Renal cortex interstitium (tissue), 11 donors: Measurements from ENCODE around the gene LRFN3. TPM values are rescaled to one million over a fixed set of nuclear protein-coding genes. Genes with fewer than 3 reads are reported as not detected.
"Not testable (repeated sequence)": the region's sequence is repeated elsewhere in the genome, so short reads cannot be mapped to it uniquely, and the experiment has no call there.

ENCODE experiments used
- DNase-seq, 11 donors: peaks; one replicate each; pipeline ENCODE4 v3.0.0-alpha.2; 2013; ENCODE audit warnings: low read depth in 9 of 11, low spot score in 4 of 11; ENCODE audit errors: extremely low read depth in 1 of 11
- polyA plus RNA-seq, 3 donors: library from polyadenylated mRNA; unstranded; fragments of 120-200 nt; gene quantifications; one replicate each; pipeline ENCODE4 v1.2.1, GENCODE V29; 2013; ENCODE audit not compliant: insufficient read length in 3 of 3

The LRFN3 gene
- polyA plus RNA-seq, 3 donors: 8.2 to 13.9 (median 13.3) TPM

DNA sequence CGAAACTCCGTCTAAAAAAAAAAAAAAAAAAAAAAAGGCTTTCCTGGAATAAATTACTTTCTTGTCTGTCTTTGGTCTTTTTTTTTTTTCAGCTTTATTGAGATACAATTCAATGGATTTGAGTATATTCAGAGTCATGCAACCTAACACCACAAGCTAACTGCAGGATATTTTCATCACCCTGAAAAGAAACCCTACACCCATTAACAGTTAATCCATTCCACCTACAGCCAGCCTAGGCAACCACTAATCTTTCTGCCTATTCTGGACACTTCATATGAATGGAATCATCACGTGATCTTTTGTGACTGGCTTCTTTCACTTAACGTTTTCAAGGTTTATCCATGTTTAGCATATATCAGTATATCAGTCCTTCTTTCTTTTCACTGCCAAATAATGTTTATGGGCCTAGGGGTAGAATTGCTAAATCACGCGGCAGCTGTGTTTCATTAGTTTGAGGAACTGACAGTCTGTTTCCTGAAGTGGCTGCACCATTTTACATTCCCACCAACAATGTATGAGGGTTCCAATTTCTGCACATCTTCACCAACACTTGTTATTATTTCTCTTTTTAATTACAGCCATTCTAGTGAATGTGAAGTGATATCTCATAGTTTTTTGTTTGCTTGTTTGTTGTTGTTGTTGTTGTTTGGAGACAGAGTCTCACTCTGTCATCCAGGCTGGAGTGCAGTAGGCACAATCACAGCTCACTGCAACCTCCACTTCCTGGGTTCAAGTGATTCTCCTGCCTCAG, 19.9 kb downstream of the LRFN3 start:
- DNase-seq: no peak

DNA sequence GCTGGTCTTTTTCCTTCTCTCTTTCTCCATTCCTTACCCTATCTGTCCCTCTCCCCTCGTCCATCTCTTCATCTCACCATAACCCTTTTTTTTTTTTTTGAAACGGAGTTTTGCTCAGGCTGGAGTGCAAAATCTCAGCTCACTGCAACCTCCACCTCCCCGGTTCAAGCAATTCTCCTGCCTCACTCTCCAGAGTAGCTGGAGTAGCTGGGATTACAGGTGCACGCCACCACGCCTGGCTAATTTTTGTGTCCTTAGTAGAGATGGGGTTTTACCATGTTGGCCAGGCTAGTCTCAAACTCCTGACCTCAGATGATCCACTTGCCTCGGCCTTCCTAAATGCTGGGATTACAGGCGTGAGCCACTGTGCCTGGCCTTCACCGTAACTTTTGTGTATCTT, 21.2 kb downstream of the LRFN3 start:
- DNase-seq: not testable (repeated sequence)

DNA sequence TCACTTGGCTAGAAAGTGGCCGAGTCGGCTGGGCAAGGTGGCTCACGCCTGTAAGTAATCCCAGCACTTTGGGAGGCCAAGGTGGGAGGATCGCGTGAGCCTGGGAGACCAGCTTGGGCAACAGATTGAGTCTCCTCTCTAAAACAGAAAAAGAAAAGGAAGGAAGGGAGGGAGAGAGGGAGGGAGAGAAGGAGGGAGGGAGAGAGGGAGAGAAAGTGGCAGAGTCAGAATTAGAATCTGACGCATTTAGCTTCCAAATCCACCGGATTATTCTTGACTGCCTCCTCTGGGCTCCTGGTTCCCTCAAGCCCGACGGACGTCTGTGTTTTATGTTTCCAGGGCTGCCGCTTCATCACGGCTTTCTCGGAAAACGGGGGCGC, 22.5 kb downstream of the LRFN3 start:
- DNase-seq: no peak

DNA sequence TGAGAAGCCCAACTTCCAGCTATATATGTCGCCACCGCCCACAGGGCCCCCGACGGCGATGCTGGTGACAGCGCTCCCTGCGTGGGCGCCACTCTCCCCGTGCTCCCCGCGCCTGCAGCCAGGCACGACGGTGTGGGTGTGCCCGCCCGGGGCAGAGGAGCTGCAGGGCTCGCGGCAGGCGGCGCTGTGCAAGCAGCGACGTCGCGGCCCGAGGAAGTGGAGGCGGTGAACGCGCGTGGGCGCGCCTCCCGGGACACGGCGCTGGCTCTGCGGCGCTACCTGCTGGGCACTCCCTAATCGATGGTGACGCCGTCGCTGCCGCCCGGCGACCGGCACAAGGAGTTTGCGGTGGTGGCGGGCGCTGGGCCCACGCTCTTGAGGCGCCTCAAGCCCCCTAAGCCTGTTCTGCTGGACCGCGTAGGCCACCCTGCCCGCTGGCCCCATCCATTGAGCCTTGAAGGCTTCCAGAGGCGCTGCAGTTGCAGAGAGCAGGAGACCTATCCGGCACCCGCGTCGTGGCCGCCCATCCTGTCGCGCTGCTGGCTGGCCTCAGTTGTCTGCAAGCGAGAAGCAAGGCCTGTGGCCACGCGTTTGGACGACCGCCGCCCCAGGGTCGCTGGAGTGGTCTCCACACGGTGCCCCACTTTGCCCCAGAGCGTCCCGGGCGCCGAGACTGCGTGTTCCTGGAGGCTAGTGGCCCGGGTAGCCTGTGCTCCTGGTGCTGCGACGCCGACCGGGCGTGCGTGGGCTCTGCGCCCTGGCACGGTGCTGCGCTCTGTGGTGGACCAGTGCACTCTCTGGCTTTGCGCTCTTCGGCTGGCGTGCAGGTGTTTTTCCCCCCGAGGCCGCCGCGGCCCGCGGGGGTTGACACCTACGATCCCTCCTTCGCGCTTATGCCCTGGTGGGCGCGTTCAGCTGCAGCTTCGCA, 23.1 kb downstream of the LRFN3 start:
- DNase-seq: no peak

DNA sequence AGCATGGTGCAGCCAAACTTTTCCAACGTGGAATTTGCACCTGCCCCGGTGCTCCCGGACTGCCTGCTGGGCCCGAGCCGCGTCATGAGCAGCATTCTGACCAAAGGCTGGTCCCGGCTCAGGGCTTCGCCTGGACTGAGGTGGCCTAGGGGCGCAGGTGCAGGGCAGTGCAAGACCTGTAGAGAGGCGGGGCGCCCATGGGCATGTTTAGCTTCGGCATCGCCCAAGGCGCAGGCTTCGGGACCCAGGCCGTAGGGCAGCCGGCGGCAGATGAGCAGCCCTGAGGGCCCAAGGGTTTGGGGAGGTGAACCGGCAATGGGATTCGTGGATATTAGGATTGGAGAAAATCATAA, 23.8 kb downstream of the LRFN3 start:
- no peak for DNase-seq

DNA sequence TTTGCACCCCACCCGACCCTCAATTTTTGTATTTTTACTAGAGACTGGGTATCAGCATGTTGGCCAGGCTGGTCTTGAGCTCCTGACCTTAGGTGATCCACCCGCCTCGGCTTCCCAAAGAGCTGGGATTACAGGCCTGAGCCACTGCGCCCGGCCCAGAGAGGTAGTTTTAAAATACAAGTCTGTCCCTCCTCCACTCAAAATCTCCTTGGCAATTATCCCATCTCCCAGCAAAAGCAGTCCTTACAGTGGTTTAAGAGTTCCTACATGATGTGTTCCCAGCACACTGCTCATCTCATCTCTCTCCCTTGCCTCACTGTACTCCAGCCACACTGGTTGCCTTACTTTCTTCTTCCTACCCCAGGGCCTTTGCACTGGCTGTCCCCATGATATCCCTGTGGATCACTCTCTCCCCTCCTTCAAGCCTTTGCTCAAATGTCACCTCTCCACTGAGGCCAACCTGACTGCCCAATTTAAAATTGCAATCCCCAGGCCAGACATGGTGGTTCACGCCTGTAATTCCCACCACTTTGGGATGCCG, 24.3 kb downstream of the LRFN3 start:
- DNase-seq: no peak

DNA sequence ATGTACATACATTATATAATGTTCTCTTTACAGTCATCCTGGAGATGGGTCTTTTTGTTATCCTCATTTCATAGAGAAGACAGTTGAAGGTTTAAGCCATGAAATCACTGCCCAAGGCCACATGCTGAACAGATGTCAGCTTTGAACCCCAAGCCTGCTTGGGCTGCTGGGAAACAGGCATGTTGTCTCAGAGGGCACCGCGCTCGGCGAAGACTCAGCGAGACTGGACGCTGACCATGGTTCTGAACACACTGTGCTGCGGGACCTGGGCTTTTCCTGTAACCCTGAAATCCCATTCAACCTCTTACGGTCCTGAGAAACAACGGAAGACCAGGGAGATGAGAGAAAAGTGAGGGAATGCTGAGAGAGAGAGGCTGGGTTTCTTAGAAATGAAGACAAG, 27.3 kb downstream of the LRFN3 start:
- peak; percentile 45 to 81 (median 66) for DNase-seq

DNA sequence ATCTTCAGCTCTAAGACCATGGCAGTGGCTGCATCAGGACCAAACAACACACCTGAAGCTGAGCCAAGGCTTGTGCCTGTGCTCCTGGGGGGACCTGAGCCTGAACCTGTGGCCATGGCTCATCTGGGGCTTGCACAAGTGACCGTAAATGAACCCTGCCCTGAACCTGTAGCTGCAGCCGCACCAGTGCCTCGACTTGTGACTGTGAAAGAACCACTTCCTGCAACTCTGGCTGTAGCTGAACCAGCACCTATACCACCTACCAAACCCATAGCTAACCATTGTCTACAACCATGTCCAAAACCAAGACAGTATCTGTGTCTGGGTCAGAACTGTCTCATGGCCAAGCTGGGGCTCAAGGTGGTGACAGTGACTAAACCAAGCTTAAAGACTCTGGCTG, 30.6 kb downstream of the LRFN3 start:
- no peak for DNase-seq

DNA sequence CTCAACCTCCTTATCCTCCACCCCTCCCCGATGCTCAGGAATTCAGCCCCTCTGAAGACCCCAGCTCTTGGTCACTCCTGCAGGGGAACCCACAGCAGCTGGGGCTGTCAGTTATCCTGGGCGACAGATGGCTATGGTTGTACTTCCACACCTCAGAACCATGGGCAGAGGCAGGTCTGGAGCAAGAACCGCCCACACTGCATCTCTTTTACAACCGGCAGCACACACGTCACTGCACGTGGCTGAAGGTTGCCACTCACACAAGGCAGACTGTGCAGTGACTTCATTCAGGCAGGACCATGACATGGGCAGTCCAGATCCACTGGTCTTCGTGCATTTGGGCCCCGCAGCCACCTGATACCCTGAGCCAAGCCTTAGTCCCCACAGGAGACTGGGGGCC, 37.3 kb downstream of the LRFN3 start:
- no peak for DNase-seq

DNA sequence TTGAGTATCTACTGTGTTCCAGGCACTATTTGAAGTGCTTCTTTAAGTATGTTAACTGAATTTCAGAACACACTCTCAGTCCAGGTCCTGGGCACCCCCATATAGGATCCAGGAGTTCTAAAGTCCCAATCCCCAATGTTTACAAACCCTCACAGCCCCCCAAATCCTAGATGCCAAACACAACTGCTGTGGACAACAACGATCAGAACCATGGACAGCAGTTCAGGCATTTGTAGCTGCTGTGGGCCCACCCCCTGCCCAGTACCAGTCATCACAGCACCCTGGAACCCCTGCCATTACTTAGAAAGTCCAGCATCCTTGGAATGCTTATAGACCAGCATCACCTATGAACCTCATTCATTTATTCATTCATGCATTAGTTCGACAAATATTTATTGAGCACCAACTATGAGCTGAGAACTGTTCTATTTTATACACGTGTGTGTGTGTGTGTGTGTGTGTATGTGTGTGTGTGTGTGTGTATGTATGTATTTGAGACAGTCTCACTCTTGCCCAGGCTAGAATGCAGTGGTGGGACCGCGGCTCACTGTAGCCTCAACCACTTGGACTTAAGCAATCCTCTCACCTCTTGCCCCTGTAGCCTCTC, 39.5 kb downstream of the LRFN3 start:
- DNase-seq: peak in 1 of 11 donors; percentile 20

DNA sequence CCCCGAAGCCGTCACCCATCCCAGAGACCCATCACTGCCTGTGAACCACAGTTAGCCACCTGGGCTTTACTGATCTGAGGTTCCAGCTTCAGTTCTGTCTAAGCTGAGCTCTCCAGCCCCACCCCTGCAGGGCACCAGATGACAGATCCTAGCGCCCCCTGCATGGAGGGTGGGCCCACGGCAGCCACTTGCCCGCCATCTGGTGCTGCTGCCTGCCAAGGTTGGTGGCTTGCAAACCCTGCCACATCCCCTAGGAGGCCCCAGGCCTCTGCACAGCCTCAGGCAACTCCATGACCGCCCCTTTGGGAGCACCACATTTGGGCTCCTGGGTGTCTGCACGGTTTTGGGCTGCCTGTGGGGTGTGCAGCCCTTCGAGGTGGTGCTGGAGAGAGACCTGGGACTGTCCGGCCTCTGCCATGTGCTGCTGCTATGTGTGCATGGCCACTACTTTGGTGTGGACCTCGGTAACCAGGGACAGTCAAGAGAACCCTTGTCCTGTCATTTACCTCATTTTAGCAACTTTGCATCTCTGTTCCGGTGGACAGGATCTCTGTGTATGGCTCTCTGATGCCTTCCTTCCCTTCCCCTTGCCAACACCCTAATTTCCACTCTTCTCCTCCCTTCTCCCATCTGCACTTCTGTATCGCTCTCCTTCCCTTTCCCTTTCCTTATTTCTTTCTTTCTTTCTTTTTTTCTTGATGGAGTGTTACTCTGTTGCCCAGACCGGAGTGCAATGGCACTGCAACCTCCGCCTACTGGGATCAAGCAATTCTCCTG, 41.5 kb downstream of the LRFN3 start:
- DNase-seq: no peak

DNA sequence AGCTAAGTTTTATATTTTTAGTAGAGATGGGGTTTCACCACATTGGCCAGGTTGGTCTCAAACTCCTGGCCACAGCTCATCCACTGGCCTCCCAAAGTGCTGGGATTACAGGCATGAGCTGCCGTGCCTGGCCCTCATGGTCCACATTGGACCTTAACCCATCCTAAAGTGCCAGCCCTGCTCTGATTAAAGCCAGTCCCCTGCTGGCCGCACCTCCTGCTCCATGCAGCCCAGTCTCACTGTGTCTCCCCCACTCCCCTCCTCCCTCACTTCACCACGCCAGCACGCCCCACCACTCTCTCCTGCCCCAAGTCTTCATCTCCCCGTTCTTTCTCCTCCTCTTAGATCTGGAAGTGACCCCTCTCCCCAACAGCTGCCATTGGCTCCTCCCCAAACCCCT, 42.1 kb downstream of the LRFN3 start:
- no peak for DNase-seq

DNA sequence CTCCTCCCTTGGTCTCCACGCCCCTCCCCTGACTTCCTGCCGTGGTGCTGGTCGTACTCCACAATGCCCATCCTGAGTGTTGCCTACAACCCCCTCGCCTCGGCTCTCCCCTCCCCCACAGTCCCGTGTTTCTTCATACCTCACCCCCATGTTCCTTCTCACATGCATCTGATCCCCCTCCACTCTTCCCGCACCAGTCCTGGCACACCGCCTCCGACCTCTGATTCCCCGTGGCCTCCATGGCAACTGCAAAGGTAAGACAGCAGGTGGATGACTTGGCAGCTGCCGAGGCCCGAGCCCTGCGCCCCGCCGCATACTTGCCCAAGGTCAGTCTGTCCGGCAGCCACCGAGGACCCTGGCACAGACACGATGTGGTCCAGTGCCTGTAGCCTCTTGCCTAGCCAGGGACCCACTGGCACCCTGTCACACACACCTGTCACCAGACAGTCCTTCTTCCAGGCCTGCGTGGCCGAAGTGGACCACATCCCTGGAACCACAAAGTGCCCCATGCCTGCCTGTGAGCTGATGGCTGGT, 42.7 kb downstream of the LRFN3 start:
- DNase-seq: no peak

DNA sequence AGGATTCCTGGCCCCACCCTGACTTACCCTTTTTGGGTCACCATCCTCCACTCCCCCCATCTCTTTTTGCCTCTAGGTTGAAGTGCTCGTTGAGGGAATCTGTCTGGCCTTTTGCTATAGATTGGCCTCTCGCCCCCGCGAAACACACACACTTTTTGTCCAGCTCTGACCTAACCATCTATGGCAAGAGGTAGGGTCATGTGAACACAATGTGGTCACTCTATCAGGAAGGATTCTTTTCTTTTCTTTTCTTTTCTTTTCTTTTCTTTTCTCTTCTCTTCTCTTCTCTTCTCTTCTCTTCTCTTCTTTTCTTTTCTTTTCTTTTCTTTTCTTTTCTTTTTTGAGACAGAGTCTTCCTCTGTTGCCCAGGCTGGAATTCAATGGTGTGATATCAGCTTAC, 44.8 kb downstream of the LRFN3 start:
- DNase-seq: not testable (repeated sequence)

DNA sequence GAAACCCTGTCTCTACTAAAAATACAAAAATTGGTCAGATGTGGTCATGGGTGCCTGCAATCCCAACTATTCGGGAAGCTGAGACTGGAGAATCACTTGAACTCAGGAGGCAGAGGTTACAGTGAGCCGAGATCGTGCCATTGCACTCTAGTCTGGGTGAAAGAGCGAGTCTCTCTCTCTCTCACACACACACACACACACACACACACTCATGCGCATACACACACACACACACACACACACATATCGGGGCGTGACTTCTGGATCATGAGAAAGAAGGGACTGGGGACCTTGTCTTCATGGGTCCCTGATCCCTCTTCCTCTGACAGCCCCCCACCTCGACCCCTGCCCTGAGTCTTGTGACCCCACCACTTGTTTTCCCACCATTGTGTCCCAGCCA, 47.0 kb downstream of the LRFN3 start:
- no peak for DNase-seq

DNA sequence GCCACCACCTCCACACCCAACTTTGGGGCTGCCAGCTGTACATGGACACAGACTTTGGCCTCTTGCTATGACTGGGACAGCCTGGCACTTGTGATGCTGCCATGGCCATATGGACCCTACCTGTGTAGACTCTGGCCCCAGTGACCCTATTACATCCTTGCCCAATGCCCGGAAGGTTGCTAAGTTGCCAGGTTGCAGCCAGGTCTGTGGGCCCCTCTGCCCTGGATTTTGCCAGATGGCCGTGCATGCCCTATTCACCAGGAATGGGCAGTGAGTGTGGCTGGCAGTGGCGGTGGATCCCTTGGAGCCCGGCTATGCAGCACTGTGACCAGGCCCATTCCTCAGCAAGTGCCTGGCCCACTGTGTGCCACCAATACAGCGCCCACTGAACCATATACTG, 49.9 kb downstream of the LRFN3 start:
- no peak for DNase-seq

DNA sequence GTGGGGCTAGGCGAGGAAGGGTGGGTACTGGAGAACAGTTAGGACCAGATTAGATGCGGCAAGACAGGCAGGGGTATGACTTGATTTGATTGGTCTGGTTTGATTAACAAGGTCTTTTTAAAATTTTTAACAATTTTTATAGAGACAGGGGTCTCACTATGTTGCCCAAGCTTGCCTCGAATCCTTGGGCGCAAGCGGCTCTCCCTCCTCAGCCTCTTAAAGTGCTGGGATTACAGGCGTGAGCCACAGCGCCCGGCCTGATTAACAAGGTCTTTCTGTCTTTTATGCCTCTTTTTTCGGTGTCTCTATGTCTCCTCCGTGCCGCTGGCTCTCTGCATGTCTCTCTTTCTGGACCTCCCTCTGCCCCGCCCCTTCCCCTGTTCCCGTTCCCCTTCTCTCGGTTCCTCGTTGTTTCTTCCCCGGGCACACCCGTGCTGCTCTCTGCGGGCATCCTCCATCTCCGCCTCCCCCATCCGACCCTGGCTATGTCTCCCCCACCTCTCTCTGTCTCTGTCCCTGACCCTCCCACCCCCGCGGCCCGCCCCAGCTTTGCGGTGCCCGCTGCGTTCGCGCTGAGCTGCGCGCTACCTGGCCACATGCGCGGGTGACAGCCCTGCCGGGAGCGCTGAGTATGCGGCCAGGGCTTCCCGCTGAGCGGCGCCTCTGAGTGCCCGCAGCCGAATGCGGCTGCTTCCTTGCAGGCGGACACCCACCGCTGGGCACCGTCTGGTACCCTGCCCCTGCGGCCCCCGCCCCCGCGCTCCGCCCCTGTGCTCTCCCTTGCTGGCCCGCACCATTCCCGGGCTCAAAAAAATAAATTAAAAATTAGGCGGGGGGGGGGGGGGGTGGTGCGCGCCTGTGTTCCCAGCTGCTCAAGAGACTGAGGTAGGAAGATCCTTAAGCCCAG, 50.7 kb downstream of the LRFN3 start:
- DNase-seq: no peak

DNA sequence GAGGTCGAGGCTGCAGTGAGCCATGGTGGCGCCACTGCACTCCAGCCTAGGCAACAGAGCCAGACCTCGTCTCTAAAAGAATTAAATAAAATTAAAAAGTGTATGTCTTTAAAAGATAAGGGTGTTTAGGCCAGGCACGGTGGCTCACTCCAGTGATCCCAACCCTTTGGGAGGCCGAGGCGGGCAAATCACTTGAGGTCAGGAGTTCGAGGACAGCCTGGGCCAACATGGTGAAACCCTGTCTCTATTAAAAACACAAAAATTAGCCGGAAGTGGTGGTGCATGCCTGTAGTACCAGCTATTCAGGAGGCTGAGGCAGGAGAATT, 51.4 kb downstream of the LRFN3 start:
- no peak for DNase-seq
